ENCODE data around the gene PRKCH.
"Not testable (repeated sequence)": the region's sequence is repeated elsewhere in the genome, so short reads cannot be mapped to it uniquely, and the experiment has no call there.

PRKCH gene

DNA sequence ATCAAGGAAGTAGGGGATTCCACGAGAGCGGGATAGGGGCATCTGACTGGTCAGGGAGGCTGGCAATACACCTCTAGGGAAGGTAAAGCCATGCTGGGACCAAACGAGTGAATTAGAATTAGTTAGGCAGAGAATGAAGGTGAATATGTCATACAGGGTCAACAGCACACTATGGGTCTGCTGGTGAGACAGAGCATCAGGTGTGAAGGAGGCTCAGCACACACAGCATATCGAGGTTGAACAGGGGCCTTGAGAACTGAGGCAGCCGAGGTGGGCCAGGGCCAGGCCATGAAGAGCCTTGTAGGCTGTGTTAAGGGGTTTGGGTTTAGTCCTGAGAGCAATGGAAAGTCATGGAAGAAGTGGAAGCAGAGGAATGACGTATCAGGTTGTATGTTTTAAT, 137.8 kb downstream of the PRKCH start:
- no peak for DNase-seq (ENCODE audit: low read depth)

DNA sequence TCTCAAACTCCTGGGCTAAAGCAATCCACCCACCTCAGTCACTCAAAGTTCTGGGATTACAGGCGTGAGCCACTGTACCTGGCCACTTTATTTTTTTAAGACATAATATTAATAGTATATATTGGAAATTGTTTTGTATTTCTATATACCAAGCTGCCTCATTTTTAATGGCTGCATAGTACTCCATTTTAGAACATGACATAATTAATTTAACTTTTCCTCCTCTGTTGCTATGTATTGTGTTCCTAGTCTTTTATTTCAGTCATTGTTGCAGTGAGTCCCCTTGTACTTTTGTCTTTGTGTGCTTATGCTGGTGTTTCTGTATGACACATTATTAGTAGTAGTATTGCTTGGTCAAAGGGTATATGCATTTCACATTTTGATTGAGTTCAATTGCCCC, 138.7 kb downstream of the PRKCH start:
- no peak for DNase-seq (ENCODE audit: low read depth)

- no peak for DNase-seq (ENCODE audit: low read depth)
These were observed 139.6 kb downstream of the PRKCH start for GRCh38 chr14:61460718-61461611.

DNA sequence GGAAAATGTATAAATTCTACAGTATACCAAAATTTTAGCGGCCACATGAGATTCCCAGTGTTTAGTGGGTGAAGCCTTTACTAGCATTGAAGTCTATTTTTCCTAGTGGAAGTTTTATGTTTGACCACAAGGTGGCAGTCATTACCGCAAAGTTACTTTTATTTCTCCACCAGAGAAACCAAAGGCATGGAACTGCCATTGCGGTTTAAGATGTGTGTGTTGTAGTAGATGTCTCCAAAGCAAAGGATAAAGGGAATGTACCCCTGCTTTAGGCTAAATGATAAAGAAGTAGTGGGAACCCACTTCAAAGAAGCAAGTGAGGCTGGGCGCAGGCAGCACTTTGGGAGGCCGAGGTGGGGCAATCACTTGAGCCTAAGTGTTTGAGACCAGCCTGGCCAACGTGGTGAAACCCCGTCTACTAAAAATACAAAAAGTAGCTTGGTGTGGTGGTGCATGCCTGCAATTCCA, 140.5 kb downstream of the PRKCH start:
- DNase-seq (ENCODE audit: low read depth), result peak; percentile 61

DNA sequence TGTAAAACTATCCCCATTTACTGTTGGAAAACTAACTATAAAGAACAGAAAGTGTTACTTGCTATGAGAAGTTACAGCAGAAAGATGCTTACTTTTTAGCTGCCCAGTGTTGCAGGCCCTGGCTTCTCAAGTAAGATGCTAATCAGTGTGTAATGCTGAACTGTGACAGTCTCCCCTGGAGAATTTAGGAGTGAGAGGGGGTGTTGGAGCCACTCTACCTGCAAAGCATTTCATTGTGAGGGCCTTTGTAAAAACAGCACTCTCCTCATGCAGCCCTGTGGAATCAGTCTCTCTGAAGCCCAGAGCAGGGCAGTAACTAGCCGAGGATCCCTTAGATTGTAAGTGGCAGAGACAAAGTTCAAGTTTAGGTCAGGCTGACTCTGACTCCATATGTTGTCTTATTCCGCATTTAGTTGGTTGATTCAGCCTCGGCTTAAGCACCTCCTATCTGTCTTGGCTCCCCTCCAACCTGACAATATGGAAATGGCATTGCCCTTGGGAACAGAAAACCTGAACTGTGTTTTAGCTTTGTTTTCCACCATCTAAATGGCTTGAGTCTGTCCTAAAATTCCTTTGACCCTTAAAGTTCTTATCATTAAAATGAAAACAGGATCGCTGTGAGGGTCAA, 141.3 kb downstream of the PRKCH start:
- DNase-seq (ENCODE audit: low read depth), result peak; percentile 80

- DNase-seq (ENCODE audit: low read depth), result no peak
These were observed 142.4 kb downstream of the PRKCH start for GRCh38 chr14:61463664-61464285.

DNA sequence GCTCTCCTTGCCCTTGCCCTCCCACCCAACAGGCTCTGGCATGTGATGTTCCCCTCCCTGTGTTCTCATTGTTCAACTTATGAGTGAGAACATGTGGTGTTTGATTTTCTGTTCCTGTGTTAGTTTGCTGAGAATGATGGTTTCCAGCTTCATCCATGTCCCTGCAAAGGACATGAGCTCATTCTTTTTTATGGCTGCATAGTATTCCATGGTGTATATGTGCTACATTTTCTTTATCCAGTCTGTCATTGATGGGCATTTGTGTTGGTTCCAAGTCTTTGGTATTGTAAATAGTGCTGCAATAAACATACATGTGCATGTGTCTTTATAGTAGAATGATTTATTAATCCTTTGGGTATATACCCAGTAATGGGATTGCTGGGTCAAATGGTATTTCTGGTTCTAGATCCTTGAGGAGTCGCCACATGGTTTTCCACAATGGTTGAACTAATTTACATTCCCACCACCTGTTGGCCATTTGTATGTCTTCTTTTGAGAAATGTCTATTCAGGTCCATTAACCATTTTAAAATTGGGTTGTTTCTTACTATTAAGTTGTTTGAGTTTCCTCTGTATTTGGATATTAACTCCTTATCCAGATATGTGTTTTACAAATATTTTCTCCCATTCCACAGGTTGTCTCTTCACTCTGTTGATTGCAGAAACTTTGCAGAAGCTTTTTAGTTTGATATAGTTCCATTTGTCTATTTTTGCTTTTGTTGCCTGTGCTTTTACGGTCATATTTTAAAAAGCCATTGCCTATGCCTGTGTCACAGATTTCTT, 143.4 kb downstream of the PRKCH start:
- not testable (repeated sequence) for DNase-seq (ENCODE audit: low read depth)

DNA sequence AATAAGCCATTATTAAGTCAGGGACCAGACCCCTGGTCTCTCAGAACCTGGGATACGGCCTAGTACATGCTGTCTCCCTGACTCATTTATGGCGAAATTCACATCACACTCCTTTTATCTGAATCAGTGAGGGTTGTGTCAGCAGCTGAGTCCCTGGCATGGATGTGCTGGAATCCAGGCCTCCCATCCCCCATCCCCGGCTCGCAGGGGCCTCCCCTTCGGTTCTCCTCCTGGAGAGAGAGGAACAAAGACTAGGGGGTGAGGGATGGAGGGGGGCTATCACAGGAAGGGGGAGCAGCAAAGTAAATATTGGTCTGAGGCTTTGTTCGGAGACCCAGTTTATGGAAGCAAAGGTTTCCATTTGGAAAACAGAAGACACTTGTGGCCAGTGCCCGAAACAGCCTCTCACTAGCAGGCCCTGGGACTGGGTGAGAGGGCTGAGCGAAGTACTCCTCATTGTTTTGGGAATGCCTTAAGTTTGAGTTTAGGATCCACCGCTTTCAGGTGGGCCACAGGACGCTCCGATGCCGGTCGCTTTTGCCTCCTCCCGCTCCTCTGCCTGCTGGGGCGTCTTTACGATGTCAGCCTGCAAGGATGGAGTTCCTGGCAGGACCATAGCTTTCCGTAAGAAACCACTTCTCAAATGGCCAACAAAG, 145.0 kb downstream of the PRKCH start:
- peak; percentile 98 for DNase-seq (ENCODE audit: low read depth)

GRCh38 chr14:61466905-61467280, 145.5 kb downstream of the PRKCH start:
- no peak for DNase-seq (ENCODE audit: low read depth)

DNA sequence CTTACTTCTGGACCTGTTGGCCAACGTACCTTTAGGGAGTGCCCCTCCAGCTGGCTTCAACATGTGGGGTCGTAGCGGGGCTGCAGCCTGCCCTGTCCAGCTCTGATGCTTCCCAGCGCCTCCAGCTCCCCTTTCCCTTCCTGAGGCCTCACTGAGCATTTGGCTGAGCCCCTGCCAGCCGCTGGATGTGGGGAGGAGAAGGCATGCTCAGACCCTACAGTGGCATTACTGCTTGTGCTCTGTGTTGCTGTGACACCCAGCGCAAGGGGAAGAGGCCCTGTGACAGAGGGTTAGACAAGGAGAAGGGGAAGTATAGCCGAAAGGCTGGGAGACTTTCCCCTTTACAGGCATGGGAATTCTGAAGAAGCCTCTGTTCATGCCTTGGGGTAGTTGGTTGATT, 145.9 kb downstream of the PRKCH start:
- no peak for DNase-seq (ENCODE audit: low read depth)

GRCh38 chr14:61468063-61468825, 146.9 kb downstream of the PRKCH start:
- DNase-seq (ENCODE audit: low read depth), result no peak

GRCh38 chr14:61469781-61470180, 148.4 kb downstream of the PRKCH start:
- DNase-seq (ENCODE audit: low read depth), result no peak

- peak; percentile 96 for DNase-seq (ENCODE audit: low read depth)
These were observed 149.0 kb downstream of the PRKCH start for GRCh38 chr14:61470261-61470960.

- no peak for DNase-seq (ENCODE audit: low read depth)
These were observed 149.5 kb downstream of the PRKCH start for GRCh38 chr14:61470961-61471293.

- DNase-seq (ENCODE audit: low read depth), result no peak
These were observed 150.1 kb downstream of the PRKCH start for GRCh38 chr14:61471297-61472005.

DNA sequence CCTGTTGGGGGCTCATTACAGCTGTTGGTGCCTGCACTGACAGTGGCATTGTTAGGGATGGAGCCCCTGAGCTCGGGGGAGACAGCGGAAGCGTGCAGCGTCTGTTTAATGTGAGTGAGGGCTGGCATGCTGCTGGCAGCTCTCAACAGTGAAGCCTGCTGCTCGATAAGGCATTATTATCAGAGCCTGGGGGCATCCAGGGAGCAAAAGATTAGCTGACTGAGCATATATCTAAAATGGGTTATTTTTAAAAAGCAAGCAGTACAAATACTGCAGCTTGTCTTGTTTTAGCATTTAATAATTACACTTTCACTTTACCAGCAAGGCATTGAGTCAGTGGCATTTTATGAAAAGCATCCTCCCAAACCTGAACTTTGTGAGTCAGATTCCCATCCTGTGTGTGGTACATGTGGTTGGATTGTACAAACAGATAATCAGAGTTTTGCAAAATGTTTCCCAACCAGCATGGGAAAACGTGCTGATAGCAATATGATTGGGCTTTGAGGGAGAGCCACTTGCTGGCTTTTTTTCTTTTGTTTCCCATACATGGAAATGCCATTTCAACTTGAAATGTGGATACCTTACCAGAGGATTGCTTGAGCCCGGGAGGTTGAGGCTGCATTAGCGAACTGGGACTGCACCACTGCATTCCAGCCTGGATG, 150.8 kb downstream of the PRKCH start:
- DNase-seq (ENCODE audit: low read depth), result peak; percentile 70

GRCh38 chr14:61472801-61473376, 151.5 kb downstream of the PRKCH start:
- no peak for DNase-seq (ENCODE audit: low read depth)

DNA sequence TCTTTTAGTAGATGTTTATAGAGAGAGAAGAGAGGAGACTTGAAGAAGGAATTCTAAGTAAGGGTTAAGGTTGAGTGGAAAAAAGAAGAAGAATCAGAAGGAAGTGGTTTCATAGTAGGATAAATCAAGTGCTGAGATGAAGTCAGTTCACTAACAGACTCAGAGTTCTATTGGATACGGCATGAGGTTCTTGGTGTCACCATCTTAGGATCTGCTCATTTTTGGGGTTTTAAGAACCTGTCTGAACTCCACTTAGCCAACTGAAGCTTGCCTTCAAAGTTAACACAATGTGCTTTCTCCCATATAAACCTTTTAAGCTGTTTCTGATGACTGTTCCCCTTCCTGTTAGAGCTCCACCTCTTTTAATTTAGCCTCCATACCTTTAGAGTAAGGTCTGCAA, 152.6 kb downstream of the PRKCH start:
- no peak for DNase-seq (ENCODE audit: low read depth)

GRCh38 chr14:61474701-61475100, 153.3 kb downstream of the PRKCH start:
- DNase-seq (ENCODE audit: low read depth), result no peak
